ENCODE measurements around the gene UPP1.
"Not testable (repeated sequence)": the region's sequence is repeated elsewhere in the genome, so short reads cannot be mapped to it uniquely, and the experiment has no call there.

Gene UPP1

GRCh38 chr7:48110868-48111267 is 21.8 kb downstream of the UPP1 start:
- DNase-seq (ENCODE audit: low read depth, low spot score) = no peak

- DNase-seq (ENCODE audit: low read depth, low spot score) = no peak
Observed at GRCh38 chr7:48111596-48111995, 22.5 kb downstream of the UPP1 start.

- DNase-seq (ENCODE audit: low read depth, low spot score) = no peak
Observed at GRCh38 chr7:48112401-48113165, 23.5 kb downstream of the UPP1 start.

- DNase-seq (ENCODE audit: low read depth, low spot score) = no peak
Observed at GRCh38 chr7:48113275-48113674, 24.2 kb downstream of the UPP1 start.

- no peak for DNase-seq (ENCODE audit: low read depth, low spot score)
Observed at GRCh38 chr7:48114115-48114514, 25.1 kb downstream of the UPP1 start.

GRCh38 chr7:48114589-48114988 is 25.5 kb downstream of the UPP1 start:
- no peak for DNase-seq (ENCODE audit: low read depth, low spot score)

GRCh38 chr7:48116043-48116442 is 27.0 kb downstream of the UPP1 start:
- DNase-seq (ENCODE audit: low read depth, low spot score) = no peak

- no peak for DNase-seq (ENCODE audit: low read depth, low spot score)
Observed at GRCh38 chr7:48118041-48118440, 29.0 kb downstream of the UPP1 start.

- not testable (repeated sequence) for DNase-seq (ENCODE audit: low read depth, low spot score)
Observed at GRCh38 chr7:48120536-48120935, 31.5 kb downstream of the UPP1 start.

GRCh38 chr7:48126037-48126436 is 37.0 kb downstream of the UPP1 start:
- DNase-seq (ENCODE audit: low read depth, low spot score) = no peak

GRCh38 chr7:48130658-48131108 is 41.6 kb downstream of the UPP1 start:
- no peak for DNase-seq (ENCODE audit: low read depth, low spot score)

- DNase-seq (ENCODE audit: low read depth, low spot score) = no peak
Observed at GRCh38 chr7:48132792-48133191, 43.7 kb downstream of the UPP1 start.

GRCh38 chr7:48139459-48139858 is 50.4 kb downstream of the UPP1 start:
- DNase-seq (ENCODE audit: low read depth, low spot score) = no peak

- no peak for DNase-seq (ENCODE audit: low read depth, low spot score)
Observed at GRCh38 chr7:48140001-48140681, 51.1 kb downstream of the UPP1 start.

GRCh38 chr7:48141521-48141920 is 52.5 kb downstream of the UPP1 start:
- no peak for DNase-seq (ENCODE audit: low read depth, low spot score)

- DNase-seq (ENCODE audit: low read depth, low spot score) = no peak
Observed at GRCh38 chr7:48144291-48144768, 55.3 kb downstream of the UPP1 start.

- no peak for DNase-seq (ENCODE audit: low read depth, low spot score)
Observed at GRCh38 chr7:48147078-48147591, 58.1 kb downstream of the UPP1 start.

- not testable (repeated sequence) for DNase-seq (ENCODE audit: low read depth, low spot score)
Observed at GRCh38 chr7:48147690-48148089, 58.6 kb downstream of the UPP1 start.

- no peak for DNase-seq (ENCODE audit: low read depth, low spot score)
Observed at GRCh38 chr7:48148311-48148710, 59.2 kb downstream of the UPP1 start.

- DNase-seq (ENCODE audit: low read depth, low spot score) = no peak
Observed at GRCh38 chr7:48149058-48149457, 60.0 kb downstream of the UPP1 start.

GRCh38 chr7:48150086-48150485 is 61.0 kb downstream of the UPP1 start:
- DNase-seq (ENCODE audit: low read depth, low spot score) = no peak

GRCh38 chr7:48154792-48155413 is 65.8 kb downstream of the UPP1 start:
- no peak for DNase-seq (ENCODE audit: low read depth, low spot score)
